Upper lobe of right lung (tissue), 1 donor: ENCODE data around the gene SERINC5. TPM values are rescaled to one million over a fixed set of nuclear protein-coding genes. Genes with fewer than 3 reads are reported as not detected.
"Not testable (repeated sequence)": the region's sequence is repeated elsewhere in the genome, so short reads cannot be mapped to it uniquely, and the experiment has no call there.

ENCODE experiments used
- ATAC-seq: fragments of 200-7000 bp; cut with Tn5 transposase; one replicate; pipeline ENCODE4 v1.9.1; 2020; ENCODE audit warnings: mild to moderate bottlenecking, moderate library complexity
- DNase-seq: peaks from one replicate; pipeline ENCODE4 v3.0.0-alpha.2; 2020
- H3K27ac ChIP-seq: fragments of 200-600 bp; one replicate; pipeline ENCODE4 v1.8.0; 2022
- H3K27me3 ChIP-seq: fragments of 200-600 bp; one replicate; pipeline ENCODE4 v1.8.0; 2022; ENCODE audit warnings: mild to moderate bottlenecking
- H3K36me3 ChIP-seq: fragments of 200-600 bp; one replicate; pipeline ENCODE4 v1.8.0; 2022
- H3K4me1 ChIP-seq: fragments of 200-600 bp; one replicate; pipeline ENCODE4 v1.8.0; 2022
- H3K4me3 ChIP-seq: fragments of 200-600 bp; one replicate; pipeline ENCODE4 v1.8.0; 2022; ENCODE audit warnings: mild to moderate bottlenecking
- H3K9me3 ChIP-seq: fragments of 200-600 bp; one replicate; pipeline ENCODE4 v1.8.0; 2022
- CTCF ChIP-seq: fragments of 200-600 bp; IDR thresholded peaks from one replicate; pipeline ENCODE4 v1.8.0; 2022; ENCODE audit warnings: antibody characterized with exemption
- intact Hi-C: fragments of 100-400 bp; cut with DNase I; formaldehyde crosslinking; loops from one replicate; pipeline ENCODE4 v1.11.0; 2022
- total RNA-seq: library from RNA; stranded (reverse); fragmentation: NEBNext Ultra II Directional; extraction: Animal tissue kit (Norgen Biotek cat#: 25700); gene quantifications from one replicate; pipeline ENCODE4 v1.2.1, GENCODE V29; 2021
- donor health status: DM: no; HTN: yes; CAD: no; lungs with severe emphysema.

The SERINC5 gene
- total RNA-seq, 1 donor from 2014 or later = 60.4 TPM

DNA sequence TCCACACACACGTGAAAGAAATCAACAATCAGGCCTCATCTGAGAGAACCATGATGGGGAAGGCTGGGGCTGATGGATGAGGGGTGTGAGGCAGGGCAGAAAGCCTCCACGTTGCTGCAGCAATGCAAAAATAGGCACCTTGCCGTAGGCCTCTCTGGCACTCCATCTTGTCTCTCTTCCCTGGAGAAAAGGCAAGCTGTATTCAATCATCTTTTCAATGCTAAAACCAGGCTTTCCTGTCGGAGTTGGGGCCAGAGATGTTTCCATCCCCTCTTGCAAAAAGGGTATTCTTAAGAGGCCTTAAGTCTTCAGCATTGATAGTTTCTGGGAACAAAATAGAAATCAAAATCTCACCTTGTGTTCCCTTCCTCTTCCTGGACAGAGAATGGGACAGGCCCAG, 139.8 kb downstream of the SERINC5 start:
- no peak for ATAC-seq
- Histone ChIP-seq H3K27ac (no peak overlapping the region), H3K4me3 (no peak overlapping the region), H3K36me3 (no peaks in the 10 kb centered on the region), H3K4me1 (no peaks in the 10 kb centered on the region), H3K27me3 (no peaks in the 10 kb centered on the region), H3K9me3 (no peaks in the 10 kb centered on the region)
- intact Hi-C loops = no loop called here
- DNase-seq = no peak
- TF ChIP-seq CTCF = no peak

DNA sequence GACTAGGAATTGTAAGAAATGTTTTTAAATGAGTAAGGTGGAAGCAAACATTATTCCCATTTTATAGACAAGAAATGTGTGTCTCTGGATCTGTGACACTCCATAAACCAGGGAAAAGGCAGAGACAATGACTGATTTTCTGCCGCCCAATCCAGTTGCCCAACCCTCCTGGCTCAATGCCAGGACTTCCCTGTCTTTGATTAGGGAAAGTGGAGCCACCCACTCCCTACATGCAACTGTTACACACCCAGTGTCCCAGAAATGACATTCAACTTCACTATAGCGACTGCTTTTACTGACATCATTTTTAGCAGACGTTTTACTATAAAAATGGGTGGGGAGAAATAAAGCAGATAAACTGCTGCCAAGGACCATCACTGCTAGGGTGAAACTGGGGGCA, 141.0 kb downstream of the SERINC5 start:
- no peak overlapping the region for H3K27ac ChIP-seq
- no peaks in the 10 kb centered on the region for H3K4me1 ChIP-seq
- intact Hi-C loops = no loop called here
- no peaks in the 10 kb centered on the region for H3K36me3 ChIP-seq
- no peaks in the 10 kb centered on the region for H3K27me3 ChIP-seq
- no peaks in the 10 kb centered on the region for H3K9me3 ChIP-seq
- DNase-seq (no peak), ATAC-seq (peak; percentile 54)
- TF ChIP-seq CTCF = no peak
- no peak overlapping the region for H3K4me3 ChIP-seq

GRCh38 chr5:80111376-80111990, 144.4 kb downstream of the SERINC5 start:
- H3K27ac ChIP-seq, ATAC-seq, H3K4me1 ChIP-seq, H3K27me3 ChIP-seq, H3K36me3 ChIP-seq, intact Hi-C loops, H3K4me3 ChIP-seq, H3K9me3 ChIP-seq, DNase-seq: not testable (repeated sequence)

GRCh38 chr5:80109646-80110478, 146.0 kb downstream of the SERINC5 start:
- Histone ChIP-seq H3K4me1 (no peaks in the 10 kb centered on the region), H3K9me3 (no peaks in the 10 kb centered on the region), H3K27me3 (no peaks in the 10 kb centered on the region), H3K36me3 (no peaks in the 10 kb centered on the region), H3K27ac (no peak overlapping the region), H3K4me3 (no peak overlapping the region)
- intact Hi-C loops = no loop called here
- no peak for DNase-seq
- no peak for TF ChIP-seq CTCF
- peak; percentile 43 for ATAC-seq

- Histone ChIP-seq H3K27ac (no peak overlapping the region), H3K4me3 (no peak overlapping the region), H3K4me1 (no peaks in the 10 kb centered on the region), H3K27me3 (no peaks in the 10 kb centered on the region), H3K36me3 (no peaks in the 10 kb centered on the region), H3K9me3 (no peaks in the 10 kb centered on the region)
- intact Hi-C loops = no loop called here
- no peak for TF ChIP-seq CTCF
- DNase-seq (no peak), ATAC-seq (no peak)
Observed at GRCh38 chr5:80106916-80107315, 148.9 kb downstream of the SERINC5 start.

DNA sequence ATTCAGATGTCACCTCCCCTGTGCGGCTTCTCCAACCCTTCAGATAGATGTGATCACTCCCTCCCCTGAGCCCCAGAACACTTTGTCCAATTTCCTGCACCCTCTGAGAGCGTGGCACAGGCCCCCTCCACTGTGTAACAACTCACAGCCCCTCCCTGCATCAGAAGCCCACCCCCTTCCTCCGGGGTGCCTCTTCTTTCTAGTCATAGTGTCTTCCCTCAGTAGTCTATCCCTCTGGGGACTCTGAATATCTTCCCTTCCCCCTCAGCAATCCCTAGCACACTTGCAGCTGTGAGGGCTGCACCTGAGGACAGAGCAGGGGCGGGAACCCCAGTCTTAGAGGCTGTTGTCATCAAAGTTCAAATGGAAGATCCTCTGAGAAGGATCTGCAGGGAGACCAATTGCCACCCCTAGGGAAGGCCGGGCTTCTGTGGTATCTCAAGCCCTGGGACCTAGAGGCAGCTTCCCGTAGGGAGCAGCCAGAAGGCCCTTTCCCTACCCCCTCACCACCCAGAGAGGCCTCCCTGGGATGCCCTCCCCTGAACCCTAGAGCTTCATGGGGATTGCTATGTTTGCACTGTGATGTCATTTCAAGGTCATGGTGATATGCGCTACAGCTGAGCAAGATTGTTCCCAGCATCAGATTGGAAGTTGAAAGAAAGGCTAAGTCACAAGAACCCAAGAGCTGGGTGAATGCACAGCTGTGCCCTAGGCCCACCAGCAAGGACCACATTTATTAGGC, 150.0 kb downstream of the SERINC5 start:
- no peak for TF ChIP-seq CTCF
- intact Hi-C loops = no loop called here
- Histone ChIP-seq H3K27me3 (no peaks in the 10 kb centered on the region), H3K36me3 (no peaks in the 10 kb centered on the region), H3K9me3 (no peaks in the 10 kb centered on the region), H3K27ac (no peak overlapping the region), H3K4me3 (no peak overlapping the region), H3K4me1 (no peaks in the 10 kb centered on the region)
- DNase-seq = no peak
- ATAC-seq = no peak
